SK-N-MC (cell line): ENCODE results near the gene MAMSTR.

Experiments used
- EZH2 ChIP-seq: fragments of 200-600 bp; sonication (generic); IDR thresholded peaks from one replicate; pipeline ENCODE4 v1.6.1; 2017; ENCODE audit warnings: antibody characterized with exemption
- FOXP2 ChIP-seq: optimal IDR thresholded peaks from 2 replicates; pipeline ENCODE3; 2011; ENCODE audit warnings: mild to moderate bottlenecking, moderate library complexity; ENCODE audit not compliant: insufficient read depth; ENCODE audit errors: extremely low read length, control extremely low read depth
- POLR2AphosphoS5 ChIP-seq: IDR thresholded peaks from 2 replicates; pipeline ENCODE4 v1.6.1; 2012; ENCODE audit warnings: mild to moderate bottlenecking, low read depth, low read length, borderline replicate concordance

DNA sequence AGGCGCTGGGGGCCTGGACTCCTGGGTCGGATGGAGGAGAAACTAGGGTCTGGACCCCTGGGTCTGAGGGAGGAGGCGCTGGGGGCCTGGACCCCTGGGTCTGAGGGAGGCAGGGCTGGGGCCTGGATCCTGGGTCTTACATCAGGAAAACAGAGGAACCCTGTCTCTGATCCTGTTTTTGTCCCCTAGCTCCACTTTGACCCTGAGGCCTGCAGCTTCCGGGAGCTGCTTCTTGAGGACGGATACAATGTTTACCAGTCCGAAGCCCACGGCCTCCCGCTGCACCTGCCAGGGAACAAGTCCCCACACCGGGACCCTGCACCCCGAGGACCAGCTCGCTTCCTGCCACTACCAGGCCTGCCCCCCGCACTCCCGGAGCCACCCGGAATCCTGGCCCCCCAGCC lies 38.2 kb upstream of the MAMSTR start:
- no peak for TF ChIP-seq EZH2
- TF ChIP-seq POLR2AphosphoS5, result no peak
- no peak for TF ChIP-seq FOXP2
